ENCODE measurements around the gene CARD14. TPM values are rescaled to one million over a fixed set of nuclear protein-coding genes. Genes with fewer than 3 reads are reported as not detected.

CARD14 gene
- total RNA-seq, 1 experiment from 2014 or later = 2.3 TPM

GRCh38 chr17:80145076-80146075 is 24.5 kb upstream of the CARD14 start:
- ATAC-seq (no peak), DNase-seq (peak; percentile 28)
- H3K4me3 ChIP-seq (ENCODE audit: low read length) = peak overlapping the region; percentile 91
- H2AFZ ChIP-seq (ENCODE audit: low read length) = no peak overlapping the region
- H3K9me3 ChIP-seq (ENCODE audit: low read length) = no peaks in the 10 kb centered on the region
- H3K27ac ChIP-seq (ENCODE audit: low read length) = no peak overlapping the region
- ChIA-PET POLR2A (ENCODE audit: unreplicated experiment) (interaction anchor here (0.7 to 1.1 kb wide), 2 partner anchors 44 to 314 kb away, joined by 4 to 6 read pairs; partner anchors contain the start of gene GAA), CTCF (interaction anchor here (0.9 to 1.0 kb wide), 2 partner anchors 44 to 50 kb away, joined by 4 to 7 read pairs; partner anchors contain the start of gene GAA)
- peaks cover 12% of the 10 kb centered on the region for H3K4me1 ChIP-seq (ENCODE audit: insufficient read depth, low read length)
- H3K9me2 ChIP-seq (replicated peaks; ENCODE audit: low read length) = no peaks in the 10 kb centered on the region
- H4K20me1 ChIP-seq (ENCODE audit: low read length) = peaks cover 46% of the 10 kb centered on the region
- intact Hi-C loops (cut with micrococcal nuclease) = loop anchor here (2.0 kb wide), 1 partner anchor 45 kb away; the partner anchor contains the start of gene GAA
- no peaks in the 10 kb centered on the region for H3K27me3 ChIP-seq (ENCODE audit: low read length)
- TSS peak; percentile 47 for BruUV-seq (replicated peaks)
- peaks cover 37% of the 10 kb centered on the region for H3K36me3 ChIP-seq (ENCODE audit: low read depth, low read length)
- peaks cover 82% of the 10 kb centered on the region for H3K79me2 ChIP-seq (ENCODE audit: low read length)
- TF ChIP-seq EZH2phosphoT487 (IDR thresholded peaks at IDR 0.05; ENCODE audit: borderline replicate concordance, low read length) (no peak), EZH2 (IDR thresholded peaks at IDR 0.05; ENCODE audit: low read length, unreplicated experiment) (no peak)
- TF ChIP-seq, protein P1, sequence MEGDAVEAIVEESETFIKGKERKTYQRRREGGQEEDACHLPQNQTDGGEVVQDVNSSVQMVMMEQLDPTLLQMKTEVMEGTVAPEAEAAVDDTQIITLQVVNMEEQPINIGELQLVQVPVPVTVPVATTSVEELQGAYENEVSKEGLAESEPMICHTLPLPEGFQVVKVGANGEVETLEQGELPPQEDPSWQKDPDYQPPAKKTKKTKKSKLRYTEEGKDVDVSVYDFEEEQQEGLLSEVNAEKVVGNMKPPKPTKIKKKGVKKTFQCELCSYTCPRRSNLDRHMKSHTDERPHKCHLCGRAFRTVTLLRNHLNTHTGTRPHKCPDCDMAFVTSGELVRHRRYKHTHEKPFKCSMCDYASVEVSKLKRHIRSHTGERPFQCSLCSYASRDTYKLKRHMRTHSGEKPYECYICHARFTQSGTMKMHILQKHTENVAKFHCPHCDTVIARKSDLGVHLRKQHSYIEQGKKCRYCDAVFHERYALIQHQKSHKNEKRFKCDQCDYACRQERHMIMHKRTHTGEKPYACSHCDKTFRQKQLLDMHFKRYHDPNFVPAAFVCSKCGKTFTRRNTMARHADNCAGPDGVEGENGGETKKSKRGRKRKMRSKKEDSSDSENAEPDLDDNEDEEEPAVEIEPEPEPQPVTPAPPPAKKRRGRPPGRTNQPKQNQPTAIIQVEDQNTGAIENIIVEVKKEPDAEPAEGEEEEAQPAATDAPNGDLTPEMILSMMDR (conservative IDR thresholded peaks at IDR 0.05; ENCODE audit: low read depth, low read length) = no peak
- no peaks in the 10 kb centered on the region for H3F3A ChIP-seq (ENCODE audit: low read length, unreplicated experiment)
- peak overlapping the region; percentile 97 for H3K4me2 ChIP-seq (ENCODE audit: low read length)
- H3K9ac ChIP-seq (ENCODE audit: low read length) = peak overlapping the region; percentile 98

- Histone ChIP-seq H3K9me3 (ENCODE audit: low read length) (no peaks in the 10 kb centered on the region), H3F3A (ENCODE audit: low read length, unreplicated experiment) (no peaks in the 10 kb centered on the region), H3K79me2 (ENCODE audit: low read length) (peaks cover 78% of the 10 kb centered on the region), H3K9me2 (replicated peaks; ENCODE audit: low read length) (no peaks in the 10 kb centered on the region), H3K4me2 (ENCODE audit: low read length) (peak overlapping the region; percentile 97), H3K36me3 (ENCODE audit: low read depth, low read length) (peaks cover 28% of the 10 kb centered on the region), H3K4me3 (ENCODE audit: low read length) (peak overlapping the region; percentile 91), H3K27ac (ENCODE audit: low read length) (no peak overlapping the region), H3K9ac (ENCODE audit: low read length) (peak overlapping the region; percentile 98), H4K20me1 (ENCODE audit: low read length) (peaks cover 44% of the 10 kb centered on the region), H3K4me1 (ENCODE audit: insufficient read depth, low read length) (peaks cover 12% of the 10 kb centered on the region), H2AFZ (ENCODE audit: low read length) (peak overlapping the region; percentile 1; the same call in 1 of the 2 replicates), H3K27me3 (ENCODE audit: low read length) (no peaks in the 10 kb centered on the region)
- peak; percentile 20 for DNase-seq
- ChIA-PET POLR2A (ENCODE audit: unreplicated experiment) (interaction anchor here (0.7 to 1.1 kb wide), 2 partner anchors 45 to 315 kb away, joined by 4 to 6 read pairs; partner anchors contain the start of gene GAA), CTCF (interaction anchor here (0.9 to 1.0 kb wide), 2 partner anchors 45 to 49 kb away, joined by 4 to 7 read pairs; partner anchors contain the start of gene GAA)
- peak; percentile 1; the same call in 1 of the 2 replicates for ATAC-seq
- TF ChIP-seq EZH2 (IDR thresholded peaks at IDR 0.05; ENCODE audit: low read length, unreplicated experiment) (no peak), EZH2phosphoT487 (IDR thresholded peaks at IDR 0.05; ENCODE audit: borderline replicate concordance, low read length) (no peak)
- TF ChIP-seq, protein P1 (conservative IDR thresholded peaks at IDR 0.05; ENCODE audit: low read depth, low read length) = no peak
- BruUV-seq (replicated peaks) = no TSS peak
- intact Hi-C loops (cut with micrococcal nuclease) = loop anchor here (1.0 to 2.0 kb wide), 3 partner anchors 46 to 107 kb away; partner anchors contain the start of genes GAA, SGSH and SLC26A11
These were observed 23.5 kb upstream of the CARD14 start for GRCh38 chr17:80146121-80147034.

All from PC-3 (cell line).